Lower leg skin (tissue), 4 donors: ENCODE results near the gene CKM. TPM values are rescaled to one million over a fixed set of nuclear protein-coding genes. Genes with fewer than 3 reads are reported as not detected.

Experiments
- DNase-seq, 2 donors: peaks; one replicate each; pipeline ENCODE4 v3.0.0-alpha.2; 2019; ENCODE audit warnings: low spot score in 2 of 2
- H3K4me3 ChIP-seq: fragments of 200-600 bp; sonication (generic); 2 replicates; pipeline ENCODE4 v1.5.1; 2017; ENCODE audit warnings: mild to moderate bottlenecking, low read depth; ENCODE audit not compliant: poor library complexity, severe bottlenecking
- POLR2A ChIP-seq, 2 donors: fragments of 450-650 bp; IDR thresholded peaks; one replicate each; pipeline ENCODE4 v1.6.1; 2016 to 2017; ENCODE audit warnings: antibody characterized with exemption in 2 of 2, mild to moderate bottlenecking in 1 of 2, moderate library complexity in 1 of 2
- WGBS, 2 donors: methylation state at CpG; one replicate each; pipeline ENCODE4 v1.1.5; 2018; 5-methylcytosine and 5-hydroxymethylcytosine counted together
- intact Hi-C: fragments of 100-400 bp; cut with DNase I; formaldehyde crosslinking; loops from one replicate; pipeline ENCODE4 v1.15.0; 2023; ENCODE audit warnings: low total_unique reads
- total RNA-seq, 4 donors: library from RNA; depleted of rRNA; stranded (reverse); fragments of >200 nt; gene quantifications; one replicate each; pipeline ENCODE4 v1.1.0, GENCODE V29; 2016
- TF ChIP-seq, protein P1 (sequence below), 3 donors: fragments of 450-650 bp; IDR thresholded peaks; one replicate each; pipeline ENCODE4 v1.5.1; 2016; ENCODE audit warnings: antibody characterized with exemption in 3 of 3, mild to moderate bottlenecking in 3 of 3, moderate library complexity in 2 of 3

CKM gene
- total RNA-seq, 4 donors from 2014 or later: 0.13 to 2.9 (median 1.3) TPM; not detected in 1

DNA sequence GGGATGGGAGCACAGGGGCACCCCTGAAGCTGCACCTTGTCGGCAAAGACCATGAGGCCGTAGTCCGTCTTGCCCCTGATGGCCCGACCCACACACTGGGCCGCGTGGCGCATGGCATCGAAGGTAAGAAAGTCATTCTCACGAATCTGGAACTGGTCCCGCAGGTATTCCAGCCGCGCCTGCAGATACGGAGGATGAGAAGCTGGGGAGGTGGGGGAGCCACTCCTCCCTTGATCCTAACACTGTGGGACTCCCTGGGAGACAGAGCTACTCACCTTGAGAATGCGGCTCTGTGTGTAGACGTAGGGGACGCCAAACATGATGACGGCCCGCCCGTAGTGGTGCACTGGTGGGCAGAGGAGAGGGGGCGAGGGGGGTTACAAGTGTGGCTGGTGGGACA lies 29.8 kb upstream of the CKM start:
- WGBS, 2 donors: 75 to 93% methylated on average over 20 of the region's 20 CpGs
- TF ChIP-seq, protein P1, sequence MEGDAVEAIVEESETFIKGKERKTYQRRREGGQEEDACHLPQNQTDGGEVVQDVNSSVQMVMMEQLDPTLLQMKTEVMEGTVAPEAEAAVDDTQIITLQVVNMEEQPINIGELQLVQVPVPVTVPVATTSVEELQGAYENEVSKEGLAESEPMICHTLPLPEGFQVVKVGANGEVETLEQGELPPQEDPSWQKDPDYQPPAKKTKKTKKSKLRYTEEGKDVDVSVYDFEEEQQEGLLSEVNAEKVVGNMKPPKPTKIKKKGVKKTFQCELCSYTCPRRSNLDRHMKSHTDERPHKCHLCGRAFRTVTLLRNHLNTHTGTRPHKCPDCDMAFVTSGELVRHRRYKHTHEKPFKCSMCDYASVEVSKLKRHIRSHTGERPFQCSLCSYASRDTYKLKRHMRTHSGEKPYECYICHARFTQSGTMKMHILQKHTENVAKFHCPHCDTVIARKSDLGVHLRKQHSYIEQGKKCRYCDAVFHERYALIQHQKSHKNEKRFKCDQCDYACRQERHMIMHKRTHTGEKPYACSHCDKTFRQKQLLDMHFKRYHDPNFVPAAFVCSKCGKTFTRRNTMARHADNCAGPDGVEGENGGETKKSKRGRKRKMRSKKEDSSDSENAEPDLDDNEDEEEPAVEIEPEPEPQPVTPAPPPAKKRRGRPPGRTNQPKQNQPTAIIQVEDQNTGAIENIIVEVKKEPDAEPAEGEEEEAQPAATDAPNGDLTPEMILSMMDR (IDR thresholded peaks at IDR 0.05): no peak
- no peak for TF ChIP-seq POLR2A (IDR thresholded peaks at IDR 0.05)
- DNase-seq: no peak
- intact Hi-C loops: no loop called here
- H3K4me3 ChIP-seq: no peak overlapping the region

GRCh38 chr19:45352062-45352461 lies 29.4 kb upstream of the CKM start:
- TF ChIP-seq, protein P1 (IDR thresholded peaks at IDR 0.05): no peak
- no peak for TF ChIP-seq POLR2A (IDR thresholded peaks at IDR 0.05)
- no peak overlapping the region for H3K4me3 ChIP-seq
- 88 to 94% methylated on average over 15 of the region's 15 CpGs for WGBS, 2 donors
- DNase-seq: no peak
- intact Hi-C loops: no loop called here

DNA sequence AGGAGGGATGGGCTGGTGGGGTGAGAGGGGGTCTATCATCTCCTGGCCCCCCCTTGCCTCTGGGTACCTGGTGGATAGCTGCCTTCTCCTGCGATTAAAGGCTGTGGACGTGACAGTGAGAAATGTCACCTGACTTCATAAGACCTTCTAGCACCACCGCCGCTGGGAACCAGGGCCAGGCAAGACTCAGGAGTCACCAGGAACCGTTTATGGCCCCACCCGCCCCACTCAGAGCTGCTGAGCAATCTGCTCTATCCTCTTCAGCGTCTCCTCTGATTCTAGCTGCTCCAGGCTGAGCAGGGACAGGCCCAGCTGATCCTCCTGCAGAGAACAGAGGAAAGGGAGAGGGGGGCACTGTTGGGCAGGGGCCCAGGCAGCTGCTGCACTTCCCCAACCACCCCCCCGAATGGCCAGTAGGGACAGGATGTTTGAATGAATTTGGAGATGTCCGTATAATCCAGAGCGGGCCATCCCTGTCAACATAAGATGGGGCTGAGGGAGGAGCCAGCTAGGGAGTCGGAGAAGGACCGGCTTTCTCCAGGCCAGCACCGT lies 28.8 kb upstream of the CKM start:
- intact Hi-C loops: no loop called here
- TF ChIP-seq, protein P1 (IDR thresholded peaks at IDR 0.05): no peak
- no peak for TF ChIP-seq POLR2A (IDR thresholded peaks at IDR 0.05)
- no peak for DNase-seq
- 68 to 69% methylated on average over 13 of the region's 13 CpGs for WGBS, 2 donors
- H3K4me3 ChIP-seq: no peak overlapping the region

- intact Hi-C loops: no loop called here
- TF ChIP-seq, protein P1 (IDR thresholded peaks at IDR 0.05): no peak
- TF ChIP-seq POLR2A (IDR thresholded peaks at IDR 0.05): no peak
- DNase-seq: no peak
- no peak overlapping the region for H3K4me3 ChIP-seq
- 86 to 88% methylated on average over 6 to 17 of the region's 17 CpGs for WGBS, 2 donors
Measured at GRCh38 chr19:45350477-45351058, 27.9 kb upstream of the CKM start.

- intact Hi-C loops: no loop called here
- WGBS, 2 donors: 89 to 91% methylated on average over 12 to 17 of the region's 17 CpGs
- H3K4me3 ChIP-seq: no peak overlapping the region
- TF ChIP-seq POLR2A (IDR thresholded peaks at IDR 0.05): no peak
- TF ChIP-seq, protein P1 (IDR thresholded peaks at IDR 0.05): no peak
- no peak for DNase-seq
Measured at GRCh38 chr19:45349430-45349941, 26.8 kb upstream of the CKM start.

- WGBS, 2 donors: 71 to 78% methylated on average over 3 of the region's 3 CpGs
- DNase-seq: no peak
- intact Hi-C loops: no loop called here
Measured at GRCh38 chr19:45349126-45349415, 26.4 kb upstream of the CKM start.

More at GRCh38 chr19:45349126-45349415, 26.4 kb upstream of the CKM start:
- TF ChIP-seq POLR2A (IDR thresholded peaks at IDR 0.05): no peak
- TF ChIP-seq, protein P1 (IDR thresholded peaks at IDR 0.05): no peak
- H3K4me3 ChIP-seq: no peak overlapping the region
